GM12892 (cell line): Measurements from ENCODE around the gene RND2.

Experiments
- POLR2A ChIP-seq: IDR thresholded peaks from 2 replicates; pipeline ENCODE4 v1.6.1; 2011; ENCODE audit warnings: low read depth, low read length, control low read depth
- POLR2AphosphoS5 ChIP-seq: IDR thresholded peaks from 2 replicates; pipeline ENCODE4 v1.6.1; 2011; ENCODE audit warnings: low read depth, low read length, control low read depth

DNA sequence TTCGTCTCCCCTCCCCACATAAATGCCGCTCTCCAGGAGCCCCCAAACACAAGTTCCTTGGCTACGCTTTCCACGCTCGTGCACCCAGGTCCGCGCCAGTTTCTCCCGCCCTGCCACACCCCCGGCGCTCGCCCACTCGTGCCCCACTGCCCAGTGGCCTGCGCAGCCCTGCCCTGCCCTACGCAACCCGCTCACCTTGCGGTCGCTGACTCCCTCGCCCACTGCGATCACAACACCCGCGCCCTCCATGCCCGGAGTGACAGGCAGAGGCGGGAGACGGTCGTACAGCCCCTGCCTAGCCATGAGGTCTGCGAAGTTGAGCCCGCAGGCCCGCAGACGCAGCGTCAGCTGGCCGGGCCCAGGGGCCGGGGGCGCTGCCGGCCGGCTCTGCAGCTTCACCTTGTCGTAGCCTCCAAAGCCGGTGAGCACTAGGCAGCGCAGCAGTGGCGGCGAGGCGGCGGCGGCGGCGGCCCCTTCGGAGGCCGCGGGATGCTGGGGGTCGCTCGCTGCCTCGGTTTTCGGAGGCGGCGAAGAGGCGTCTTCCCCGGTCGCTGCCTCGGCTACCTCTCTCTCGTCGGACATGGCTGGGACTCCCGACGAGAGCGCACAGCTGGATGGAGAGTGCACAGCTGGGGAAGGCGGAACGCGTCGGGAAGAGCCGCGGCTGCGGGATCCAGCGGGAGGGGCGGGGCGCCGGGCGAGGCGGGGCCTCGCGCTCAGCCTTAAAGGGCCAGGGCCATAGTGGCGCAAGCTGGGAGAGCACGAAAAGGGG lies 3.1 kb upstream of the RND2 start, which contains the start of gene VAT1:
- no peak for TF ChIP-seq POLR2AphosphoS5
- no peak for TF ChIP-seq POLR2A
